HEK293 (cell line): ENCODE results near the gene SLF2.

Experiments
- ZNF558 ChIP-seq: fragments of 450-650 bp; formaldehyde crosslinking; IDR thresholded peaks from 2 replicates; pipeline ENCODE4 v1.5.1; 2016; ENCODE audit warnings: missing biosample characterization, missing genetic modification characterization
- ZNF768 ChIP-seq: fragments of 450-650 bp; formaldehyde crosslinking; IDR thresholded peaks from 2 replicates; pipeline ENCODE4 v1.5.1; 2018; ENCODE audit warnings: missing biosample characterization, mild to moderate bottlenecking, missing genetic modification characterization
- TF ChIP-seq, protein P1 (sequence below): fragments of 450-650 bp; IDR thresholded peaks from 2 replicates; pipeline ENCODE4 v1.5.1; 2018; ENCODE audit warnings: missing biosample characterization, mild to moderate bottlenecking, missing genetic modification characterization
- TF ChIP-seq, protein P2 (sequence below): fragments of 450-650 bp; formaldehyde crosslinking; IDR thresholded peaks from 2 replicates; pipeline ENCODE4 v1.5.1; 2016; ENCODE audit warnings: missing biosample characterization, missing genetic modification characterization
- TF ChIP-seq, protein P3 (sequence below): fragments of 450-650 bp; formaldehyde crosslinking; IDR thresholded peaks from 2 replicates; pipeline ENCODE4; 2016; ENCODE audit warnings: missing biosample characterization, missing genetic modification characterization

DNA sequence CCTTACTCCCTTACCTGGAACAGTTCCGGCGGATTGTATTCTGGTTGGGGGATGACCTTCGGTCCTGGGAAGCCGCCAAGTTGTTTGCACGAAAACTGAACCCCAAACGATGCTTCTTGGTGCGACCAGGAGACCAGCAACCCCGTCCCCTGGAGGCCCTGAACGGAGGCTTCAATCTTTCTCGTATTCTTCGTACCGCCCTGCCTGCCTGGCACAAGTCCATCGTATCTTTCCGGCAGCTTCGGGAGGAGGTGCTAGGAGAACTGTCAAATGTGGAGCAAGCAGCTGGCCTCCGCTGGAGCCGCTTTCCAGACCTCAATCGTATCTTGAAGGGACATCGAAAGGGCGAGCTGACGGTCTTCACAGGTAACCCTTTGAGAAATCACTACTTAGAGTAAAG lies 76.3 kb downstream of the SLF2 start:
- TF ChIP-seq, protein P1, sequence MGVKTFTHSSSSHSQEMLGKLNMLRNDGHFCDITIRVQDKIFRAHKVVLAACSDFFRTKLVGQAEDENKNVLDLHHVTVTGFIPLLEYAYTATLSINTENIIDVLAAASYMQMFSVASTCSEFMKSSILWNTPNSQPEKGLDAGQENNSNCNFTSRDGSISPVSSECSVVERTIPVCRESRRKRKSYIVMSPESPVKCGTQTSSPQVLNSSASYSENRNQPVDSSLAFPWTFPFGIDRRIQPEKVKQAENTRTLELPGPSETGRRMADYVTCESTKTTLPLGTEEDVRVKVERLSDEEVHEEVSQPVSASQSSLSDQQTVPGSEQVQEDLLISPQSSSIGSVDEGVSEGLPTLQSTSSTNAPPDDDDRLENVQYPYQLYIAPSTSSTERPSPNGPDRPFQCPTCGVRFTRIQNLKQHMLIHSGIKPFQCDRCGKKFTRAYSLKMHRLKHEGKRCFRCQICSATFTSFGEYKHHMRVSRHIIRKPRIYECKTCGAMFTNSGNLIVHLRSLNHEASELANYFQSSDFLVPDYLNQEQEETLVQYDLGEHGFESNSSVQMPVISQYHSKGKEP (tag by site-specific recombination) = no peak
- TF ChIP-seq, protein P2, sequence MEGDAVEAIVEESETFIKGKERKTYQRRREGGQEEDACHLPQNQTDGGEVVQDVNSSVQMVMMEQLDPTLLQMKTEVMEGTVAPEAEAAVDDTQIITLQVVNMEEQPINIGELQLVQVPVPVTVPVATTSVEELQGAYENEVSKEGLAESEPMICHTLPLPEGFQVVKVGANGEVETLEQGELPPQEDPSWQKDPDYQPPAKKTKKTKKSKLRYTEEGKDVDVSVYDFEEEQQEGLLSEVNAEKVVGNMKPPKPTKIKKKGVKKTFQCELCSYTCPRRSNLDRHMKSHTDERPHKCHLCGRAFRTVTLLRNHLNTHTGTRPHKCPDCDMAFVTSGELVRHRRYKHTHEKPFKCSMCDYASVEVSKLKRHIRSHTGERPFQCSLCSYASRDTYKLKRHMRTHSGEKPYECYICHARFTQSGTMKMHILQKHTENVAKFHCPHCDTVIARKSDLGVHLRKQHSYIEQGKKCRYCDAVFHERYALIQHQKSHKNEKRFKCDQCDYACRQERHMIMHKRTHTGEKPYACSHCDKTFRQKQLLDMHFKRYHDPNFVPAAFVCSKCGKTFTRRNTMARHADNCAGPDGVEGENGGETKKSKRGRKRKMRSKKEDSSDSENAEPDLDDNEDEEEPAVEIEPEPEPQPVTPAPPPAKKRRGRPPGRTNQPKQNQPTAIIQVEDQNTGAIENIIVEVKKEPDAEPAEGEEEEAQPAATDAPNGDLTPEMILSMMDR (tag by site-specific recombination) = no peak
- TF ChIP-seq, protein P3, sequence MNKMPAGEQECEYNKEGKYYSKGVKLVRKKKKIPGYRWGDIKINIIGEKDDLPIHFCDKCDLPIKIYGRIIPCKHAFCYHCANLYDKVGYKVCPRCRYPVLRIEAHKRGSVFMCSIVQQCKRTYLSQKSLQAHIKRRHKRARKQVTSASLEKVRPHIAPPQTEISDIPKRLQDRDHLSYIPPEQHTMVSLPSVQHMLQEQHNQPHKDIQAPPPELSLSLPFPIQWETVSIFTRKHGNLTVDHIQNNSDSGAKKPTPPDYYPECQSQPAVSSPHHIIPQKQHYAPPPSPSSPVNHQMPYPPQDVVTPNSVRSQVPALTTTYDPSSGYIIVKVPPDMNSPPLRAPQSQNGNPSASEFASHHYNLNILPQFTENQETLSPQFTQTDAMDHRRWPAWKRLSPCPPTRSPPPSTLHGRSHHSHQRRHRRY (tag by site-specific recombination) = no peak
- no peak for TF ChIP-seq ZNF558 (tag by site-specific recombination)
- no peak for TF ChIP-seq ZNF768 (tag by site-specific recombination)
